ENCODE data around the gene ARFGAP1.
"Not testable (repeated sequence)": the region's sequence is repeated elsewhere in the genome, so short reads cannot be mapped to it uniquely, and the experiment has no call there.

GRCh38 chr20:63335060-63335459 is 62.4 kb downstream of the ARFGAP1 start:
- TF ChIP-seq CTCF (IDR thresholded peaks at IDR 0.05; ENCODE audit: borderline replicate concordance, extremely low read depth, low read length, poor library complexity, severe bottlenecking); EZH2 (IDR thresholded peaks at IDR 0.05; ENCODE audit: borderline replicate concordance, low read depth, low read length, severe bottlenecking): not testable (repeated sequence)

All from DND-41 (cell line).